ENCODE measurements around the gene MMAB.

Gene MMAB

DNA sequence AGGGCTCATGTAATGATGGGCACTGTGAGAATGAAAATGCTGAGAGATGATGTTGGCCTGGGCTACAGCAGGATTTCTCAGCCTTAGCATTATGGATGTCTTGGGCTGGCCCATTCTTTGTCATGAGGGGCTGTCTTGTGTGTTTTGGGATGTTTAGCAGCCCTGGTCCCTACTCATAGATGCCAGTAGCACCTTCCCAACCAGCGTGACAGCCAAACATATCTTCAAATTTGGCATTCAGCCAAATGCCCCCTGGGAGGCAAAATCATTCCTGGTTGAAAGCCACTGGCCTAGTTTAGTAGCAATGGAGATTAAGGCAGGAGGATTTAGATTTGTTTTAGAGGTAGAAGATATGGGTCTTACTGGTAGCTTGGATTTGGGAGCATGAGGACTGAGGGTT lies 69.2 kb downstream of the MMAB start:
- H3K36me3 Mint-ChIP-seq (ENCODE audit: low read depth), result peaks cover 64% of the 10 kb centered on the region
- H3K4me3 Mint-ChIP-seq, result no peak overlapping the region
- TF ChIP-seq, protein P1, sequence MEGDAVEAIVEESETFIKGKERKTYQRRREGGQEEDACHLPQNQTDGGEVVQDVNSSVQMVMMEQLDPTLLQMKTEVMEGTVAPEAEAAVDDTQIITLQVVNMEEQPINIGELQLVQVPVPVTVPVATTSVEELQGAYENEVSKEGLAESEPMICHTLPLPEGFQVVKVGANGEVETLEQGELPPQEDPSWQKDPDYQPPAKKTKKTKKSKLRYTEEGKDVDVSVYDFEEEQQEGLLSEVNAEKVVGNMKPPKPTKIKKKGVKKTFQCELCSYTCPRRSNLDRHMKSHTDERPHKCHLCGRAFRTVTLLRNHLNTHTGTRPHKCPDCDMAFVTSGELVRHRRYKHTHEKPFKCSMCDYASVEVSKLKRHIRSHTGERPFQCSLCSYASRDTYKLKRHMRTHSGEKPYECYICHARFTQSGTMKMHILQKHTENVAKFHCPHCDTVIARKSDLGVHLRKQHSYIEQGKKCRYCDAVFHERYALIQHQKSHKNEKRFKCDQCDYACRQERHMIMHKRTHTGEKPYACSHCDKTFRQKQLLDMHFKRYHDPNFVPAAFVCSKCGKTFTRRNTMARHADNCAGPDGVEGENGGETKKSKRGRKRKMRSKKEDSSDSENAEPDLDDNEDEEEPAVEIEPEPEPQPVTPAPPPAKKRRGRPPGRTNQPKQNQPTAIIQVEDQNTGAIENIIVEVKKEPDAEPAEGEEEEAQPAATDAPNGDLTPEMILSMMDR (IDR thresholded peaks at IDR 0.05; ENCODE audit: unreplicated experiment in 3 of 3), result no peak
- H3K27me3 Mint-ChIP-seq (ENCODE audit: low read depth), result no peaks in the 10 kb centered on the region
- no peaks in the 10 kb centered on the region for H3K4me1 Mint-ChIP-seq
- H3K9me3 Mint-ChIP-seq, result no peaks in the 10 kb centered on the region
- H3K27ac Mint-ChIP-seq, result no peak overlapping the region

All from nephron (organoid).